Activated naive CD4-positive, alpha-beta T cell treated with anti-CD3 and anti-CD28 coated beads for 36 hours (primary cell): ENCODE results near the gene RAB30. TPM values are rescaled to one million over a fixed set of nuclear protein-coding genes. Genes with fewer than 3 reads are reported as not detected.
"Not testable (repeated sequence)": the region's sequence is repeated elsewhere in the genome, so short reads cannot be mapped to it uniquely, and the experiment has no call there.

Source experiments
- CTCF ChIA-PET: fragments of 350-600 bp; sonication (Branson Sonifier 250); formaldehyde crosslinking; loops from one replicate; lab custom pipeline; 2021; ENCODE audit warnings: antibody characterized with exemption; lab: Charles Lee
- DNase-seq: peaks from one replicate; pipeline ENCODE4 v3.0.0-alpha.2; 2020
- H3K27ac Mint-ChIP-seq: one replicate; pipeline ENCODE4 v1.8.0; 2021; ENCODE audit warnings: mild to moderate bottlenecking, mixed read lengths
- H3K27me3 Mint-ChIP-seq: one replicate; pipeline ENCODE4 v1.8.0; 2021; ENCODE audit warnings: low read depth, mixed read lengths
- H3K36me3 Mint-ChIP-seq: one replicate; pipeline ENCODE4 v1.8.0; 2021; ENCODE audit warnings: low read depth, mixed read lengths
- H3K4me1 Mint-ChIP-seq: one replicate; pipeline ENCODE4 v1.8.0; 2021; ENCODE audit warnings: low read depth, mixed read lengths
- H3K4me3 Mint-ChIP-seq: one replicate; pipeline ENCODE4 v1.8.0; 2021; ENCODE audit warnings: mild to moderate bottlenecking, moderate library complexity, mixed read lengths
- H3K9me3 Mint-ChIP-seq: one replicate; pipeline ENCODE4 v1.8.0; 2021; ENCODE audit warnings: mixed read lengths
- intact Hi-C: fragments of 100-400 bp; cut with micrococcal nuclease; formaldehyde crosslinking; loops from one replicate; pipeline ENCODE4 v1.15.1; 2023
- total RNA-seq, 2 experiments: library from RNA; stranded (reverse); gene quantifications; one replicate each; pipeline ENCODE4 v1.2.3, GENCODE V29; 2021

Gene RAB30
- total RNA-seq, 2 experiments from 2014 or later: 8.8 to 11.1 TPM

- intact Hi-C loops: no loop called here
Measured at GRCh38 chr11:83019888-83020579, 51.7 kb downstream of the RAB30 start.

GRCh38 chr11:83014951-83015350 is 56.7 kb downstream of the RAB30 start:
- no peaks in the 10 kb centered on the region for H3K9me3 Mint-ChIP-seq
- H3K4me1 Mint-ChIP-seq: peaks cover 37% of the 10 kb centered on the region
- H3K27ac Mint-ChIP-seq: no peak overlapping the region
- intact Hi-C loops: no loop called here
- CTCF ChIA-PET: no interaction called here
- DNase-seq: no peak
- no peaks in the 10 kb centered on the region for H3K27me3 Mint-ChIP-seq
- H3K4me3 Mint-ChIP-seq: no peak overlapping the region
- peaks cover 2% of the 10 kb centered on the region for H3K36me3 Mint-ChIP-seq

More at GRCh38 chr11:83019888-83020579, 51.7 kb downstream of the RAB30 start:
- DNase-seq: no peak
- Mint-ChIP-seq H3K36me3 (peaks cover 2% of the 10 kb centered on the region), H3K4me3 (no peak overlapping the region), H3K9me3 (no peaks in the 10 kb centered on the region), H3K27ac (no peak overlapping the region), H3K4me1 (peaks cover 17% of the 10 kb centered on the region), H3K27me3 (no peaks in the 10 kb centered on the region)
- CTCF ChIA-PET: interaction anchor here (1.4 kb wide), 1 partner anchor 12 kb away, joined by 3 read pairs; no protein-coding TSS in a partner anchor

DNA sequence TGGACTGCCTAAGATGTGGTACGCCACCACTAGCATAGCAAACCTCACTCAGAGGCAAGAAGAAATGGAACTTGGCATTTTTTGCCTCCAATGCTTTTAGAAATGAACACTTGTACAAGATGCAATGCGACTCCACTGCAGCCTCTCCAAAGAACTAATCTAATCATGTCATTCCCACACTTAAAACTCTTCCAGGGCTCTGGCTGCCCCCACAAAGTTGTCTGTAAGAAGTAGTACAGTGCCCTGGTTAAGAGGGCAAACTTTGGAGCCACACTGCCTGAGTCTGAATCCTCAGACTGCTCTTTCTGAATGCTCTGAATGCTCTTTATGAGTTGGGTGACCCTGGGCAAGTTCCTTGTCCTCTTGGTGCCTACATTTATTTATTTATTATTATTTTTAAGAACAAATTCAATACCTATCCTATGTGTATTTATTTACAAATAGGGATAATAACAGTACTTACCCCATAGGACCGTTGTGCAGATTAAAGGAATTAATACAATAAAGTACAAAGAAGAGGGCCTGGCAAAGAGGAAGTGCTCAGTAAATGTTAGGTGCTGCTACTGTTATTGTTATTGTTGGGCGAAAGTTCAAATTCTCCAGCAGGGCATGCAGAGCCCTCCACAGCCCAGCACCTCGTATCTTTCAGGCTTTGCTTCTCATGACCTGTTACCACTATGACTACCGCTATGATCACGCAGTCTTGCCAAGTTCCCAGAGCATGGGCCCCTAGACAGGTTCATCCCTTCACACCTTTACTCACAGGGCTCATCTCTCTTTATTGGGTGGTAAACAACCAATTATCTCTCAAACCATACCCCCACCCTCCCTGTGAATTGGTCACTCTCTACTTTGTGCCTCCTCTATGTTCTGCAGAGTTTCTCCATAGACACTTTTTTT is 59.3 kb downstream of the RAB30 start:
- intact Hi-C loops: no loop called here
- CTCF ChIA-PET: no interaction called here

DNA sequence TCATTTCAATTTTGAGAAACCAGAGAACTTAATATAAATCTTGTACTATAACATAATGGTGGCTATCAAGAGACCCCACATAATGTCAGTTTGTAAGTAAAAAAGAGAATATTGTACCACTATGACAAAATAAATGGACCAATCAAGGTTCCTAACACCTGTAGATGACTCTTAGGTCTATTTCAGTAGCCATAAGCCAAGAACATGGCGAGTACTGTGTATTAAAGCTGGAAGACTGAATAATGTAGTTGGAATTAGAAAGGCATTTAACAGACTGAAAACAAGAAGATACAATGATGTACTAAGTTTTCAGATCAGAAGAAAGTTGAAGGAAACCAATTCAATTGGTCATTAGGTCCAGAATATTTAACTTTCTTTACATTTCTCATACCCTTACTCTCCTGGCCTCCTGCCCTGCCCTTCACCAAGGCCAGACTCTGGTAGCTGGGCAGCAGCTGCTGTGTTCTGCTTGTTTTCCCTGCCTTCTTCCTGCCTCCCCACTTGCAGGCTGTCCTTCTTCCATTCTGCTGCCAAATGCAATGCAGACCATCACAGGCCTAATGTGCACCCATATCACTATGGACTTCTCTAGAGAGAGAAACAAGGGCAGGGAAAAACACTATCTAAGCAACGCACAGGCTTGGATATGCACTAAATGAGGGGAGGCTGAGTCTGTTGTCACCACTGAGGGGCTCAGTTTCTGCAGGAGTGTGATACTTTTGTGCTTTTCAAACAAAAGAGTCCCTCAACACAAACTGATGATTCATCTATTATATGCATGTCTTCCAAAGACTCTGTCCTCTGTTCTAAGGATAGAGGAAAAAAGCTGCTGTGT is 60.1 kb downstream of the RAB30 start:
- peaks cover 57% of the 10 kb centered on the region for H3K4me1 Mint-ChIP-seq
- H3K9me3 Mint-ChIP-seq: no peaks in the 10 kb centered on the region
- no peaks in the 10 kb centered on the region for H3K36me3 Mint-ChIP-seq
- H3K27ac Mint-ChIP-seq: no peak overlapping the region
- CTCF ChIA-PET: no interaction called here
- no peak for DNase-seq
- no peak overlapping the region for H3K4me3 Mint-ChIP-seq
- intact Hi-C loops: no loop called here
- H3K27me3 Mint-ChIP-seq: no peaks in the 10 kb centered on the region

More for the DNA sequence above, 59.3 kb downstream of the RAB30 start:
- Mint-ChIP-seq H3K27ac (no peak overlapping the region), H3K9me3 (no peaks in the 10 kb centered on the region), H3K27me3 (no peaks in the 10 kb centered on the region), H3K4me1 (peaks cover 50% of the 10 kb centered on the region), H3K36me3 (no peaks in the 10 kb centered on the region), H3K4me3 (no peak overlapping the region)
- peak; percentile 15 for DNase-seq

GRCh38 chr11:83009999-83010398 is 61.7 kb downstream of the RAB30 start:
- Mint-ChIP-seq H3K27me3 (no peaks in the 10 kb centered on the region), H3K4me3 (no peak overlapping the region), H3K36me3 (no peaks in the 10 kb centered on the region), H3K9me3 (no peaks in the 10 kb centered on the region), H3K4me1 (peaks cover 60% of the 10 kb centered on the region), H3K27ac (no peak overlapping the region)
- intact Hi-C loops: loop anchor here (5.0 kb wide), 1 partner anchor 277 kb away; the partner anchor contains the start of gene CCDC90B
- DNase-seq: no peak
- CTCF ChIA-PET: no interaction called here

DNA sequence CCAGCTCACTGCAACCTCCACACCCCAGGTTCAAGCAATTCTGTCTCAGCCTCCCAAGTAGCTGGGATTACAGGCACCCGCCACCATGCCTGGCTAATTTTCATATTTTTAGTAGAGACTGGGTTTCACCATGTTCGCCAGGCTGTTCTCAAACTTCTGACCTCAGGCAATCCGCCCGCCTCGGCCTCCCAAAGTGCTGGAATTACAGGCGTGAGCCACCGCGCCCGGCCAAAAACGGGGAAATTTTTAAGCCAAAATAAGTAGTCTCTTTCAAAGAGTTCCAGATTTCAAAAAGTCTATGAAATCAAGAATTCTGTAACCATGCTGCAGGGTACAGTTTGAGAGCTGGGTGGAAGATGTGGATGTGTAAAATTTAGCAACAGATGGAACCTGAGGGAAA is 62.6 kb downstream of the RAB30 start:
- DNase-seq, H3K9me3 Mint-ChIP-seq: not testable (repeated sequence)
- CTCF ChIA-PET: interaction anchor here (0.9 kb wide), 1 partner anchor 9 kb away, joined by 5 read pairs; no protein-coding TSS in a partner anchor

DNA sequence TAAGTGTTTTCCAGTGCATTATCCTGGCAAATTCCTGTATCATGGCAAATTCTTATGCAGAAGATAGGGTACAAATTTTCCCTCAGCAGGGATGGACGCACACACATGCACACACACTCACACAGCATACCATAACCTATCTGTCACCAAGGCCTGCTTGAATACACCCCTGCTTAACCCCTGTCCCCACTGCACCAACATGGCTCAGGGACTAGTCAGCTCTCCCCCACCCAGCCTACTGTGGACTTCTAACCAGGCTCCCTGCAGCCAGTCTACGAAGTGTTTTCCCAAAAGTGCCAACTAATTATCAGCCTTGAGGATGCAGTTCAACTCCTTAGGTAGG is 63.1 kb downstream of the RAB30 start:
- H3K27ac Mint-ChIP-seq: no peak overlapping the region
- H3K27me3 Mint-ChIP-seq: no peaks in the 10 kb centered on the region
- no peaks in the 10 kb centered on the region for H3K36me3 Mint-ChIP-seq
- DNase-seq: no peak
- H3K9me3 Mint-ChIP-seq: no peaks in the 10 kb centered on the region
- intact Hi-C loops: loop anchor here (5.0 kb wide), 1 partner anchor 279 kb away; the partner anchor contains the start of gene CCDC90B
- peaks cover 55% of the 10 kb centered on the region for H3K4me1 Mint-ChIP-seq
- H3K4me3 Mint-ChIP-seq: no peak overlapping the region
- CTCF ChIA-PET: interaction anchor here (0.6 to 1.4 kb wide), 5 partner anchors 9 to 48 kb away, joined by 3 to 5 read pairs (median 3); no protein-coding TSS in a partner anchor

More for the DNA sequence above, 62.6 kb downstream of the RAB30 start:
- H3K27ac Mint-ChIP-seq, H3K4me3 Mint-ChIP-seq, H3K27me3 Mint-ChIP-seq, H3K36me3 Mint-ChIP-seq: not testable (repeated sequence)
- peaks cover 59% of the 10 kb centered on the region for H3K4me1 Mint-ChIP-seq
- intact Hi-C loops: loop anchor here (5.0 kb wide), 1 partner anchor 278 kb away; the partner anchor contains the start of gene CCDC90B

- H3K27me3 Mint-ChIP-seq: no peaks in the 10 kb centered on the region
- no peaks in the 10 kb centered on the region for H3K36me3 Mint-ChIP-seq
- H3K27ac Mint-ChIP-seq: no peak overlapping the region
- DNase-seq: no peak
- intact Hi-C loops: loop anchor here (1.0 to 5.0 kb wide), 5 partner anchors 37 to 279 kb away; partner anchors contain the start of genes CCDC90B and RAB30
- CTCF ChIA-PET: interaction anchor here (0.6 to 1.4 kb wide), 4 partner anchors 10 to 49 kb away, joined by 3 to 5 read pairs (median 3); no protein-coding TSS in a partner anchor
- no peak overlapping the region for H3K4me3 Mint-ChIP-seq
- no peaks in the 10 kb centered on the region for H3K9me3 Mint-ChIP-seq
- peaks cover 50% of the 10 kb centered on the region for H3K4me1 Mint-ChIP-seq
Measured at GRCh38 chr11:83007909-83008580, 63.7 kb downstream of the RAB30 start.

GRCh38 chr11:83007477-83007876 is 64.2 kb downstream of the RAB30 start:
- Mint-ChIP-seq H3K36me3 (no peaks in the 10 kb centered on the region), H3K4me3 (no peak overlapping the region), H3K27ac (no peak overlapping the region), H3K4me1 (peaks cover 47% of the 10 kb centered on the region), H3K9me3 (no peaks in the 10 kb centered on the region), H3K27me3 (no peaks in the 10 kb centered on the region)
- CTCF ChIA-PET: interaction anchor here (0.8 to 1.4 kb wide), 5 partner anchors 13 to 49 kb away, joined by 3 read pairs; no protein-coding TSS in a partner anchor
- no peak for DNase-seq
- intact Hi-C loops: loop anchor here (1.0 to 5.0 kb wide), 5 partner anchors 37 to 280 kb away; partner anchors contain the start of genes CCDC90B and RAB30

DNA sequence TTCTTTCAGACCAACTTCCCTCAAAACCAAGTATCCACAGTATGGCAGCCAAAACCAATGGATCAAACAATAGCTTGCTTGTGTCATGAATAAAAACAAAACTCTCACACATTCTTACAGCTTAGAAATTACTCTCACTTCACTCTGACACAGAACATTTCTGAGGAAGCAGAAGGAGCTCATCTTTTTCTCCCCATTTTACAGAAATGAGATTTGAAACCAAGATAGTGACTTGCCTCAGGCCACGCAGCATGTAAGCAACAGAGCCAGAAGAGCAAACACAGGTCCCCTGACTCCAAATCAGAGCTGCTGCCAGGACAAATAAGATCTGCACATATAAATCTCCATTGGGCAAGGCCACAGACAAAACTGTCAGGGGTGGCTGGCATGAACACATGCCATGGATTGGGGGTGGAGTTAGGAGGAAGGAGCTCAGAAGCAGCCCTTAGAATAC is 64.8 kb downstream of the RAB30 start:
- CTCF ChIA-PET: interaction anchor here (0.6 to 1.2 kb wide), 5 partner anchors 17 to 275 kb away, joined by 3 read pairs; no protein-coding TSS in a partner anchor
- intact Hi-C loops: loop anchor here (1.0 to 5.0 kb wide), 5 partner anchors 36 to 280 kb away; partner anchors contain the start of genes CCDC90B and RAB30
- Mint-ChIP-seq H3K9me3 (no peaks in the 10 kb centered on the region), H3K27me3 (no peaks in the 10 kb centered on the region), H3K4me3 (no peak overlapping the region), H3K4me1 (peaks cover 51% of the 10 kb centered on the region), H3K27ac (peak overlapping the region; percentile 15), H3K36me3 (no peaks in the 10 kb centered on the region)
- DNase-seq: peak; percentile 41
